ENCODE measurements around the gene SLC9A5.

GRCh38 chr16:67311607-67312488 is 63.1 kb downstream of the SLC9A5 start:
- TF ChIP-seq CTCF (conservative IDR thresholded peaks at IDR 0.05 in 1 of 2, IDR thresholded peaks at IDR 0.05 in 1 of 2; ENCODE audit: extremely low read depth in 1 of 2, insufficient read depth in 1 of 2, low read depth in 1 of 2, low read length in 2 of 2) (no peak), EZH2 (IDR thresholded peaks at IDR 0.05; ENCODE audit: borderline replicate concordance, low read length) (no peak)

All from mammary epithelial cell (primary cell).